Brain microvascular endothelial cell (primary cell): Measurements from ENCODE around the gene IFITM10.

ENCODE experiments used
- DNase-seq: peaks from one replicate; pipeline ENCODE4 v3.0.0-alpha.2; 2020
- H3K27ac ChIP-seq: fragments of 250-450 bp; sonication (Bioruptor Pico); 2 replicates; pipeline ENCODE4 v1.5.1; 2020; ENCODE audit warnings: mild to moderate bottlenecking, moderate library complexity
- H3K27me3 ChIP-seq: fragments of 250-450 bp; sonication (Bioruptor Pico); replicated peaks from 2 replicates; pipeline ENCODE4 v1.5.1; 2020; ENCODE audit warnings: mild to moderate bottlenecking
- H3K36me3 ChIP-seq: fragments of 250-450 bp; sonication (Bioruptor Pico); replicated peaks from 2 replicates; pipeline ENCODE4 v1.5.1; 2020; ENCODE audit warnings: mild to moderate bottlenecking
- H3K4me3 ChIP-seq: 2 replicates; pipeline ENCODE4 v1.5.1; 2011; ENCODE audit warnings: low read depth, mild to moderate bottlenecking, control low read depth, low read length, moderate library complexity
- CTCF ChIP-seq: IDR thresholded peaks from 2 replicates; pipeline ENCODE4 v1.5.1; 2011; ENCODE audit warnings: low read depth, mild to moderate bottlenecking, moderate library complexity, low read length, control low read depth, inconsistent platforms; ENCODE audit errors: missing control alignments
- in situ Hi-C: cut with HindIII; loops from 2 replicates; pipeline ENCODE4 v1.10.0; 2017; ENCODE audit warnings: low sequenced_read_pairs, low pct_ligation_motif_present

IFITM10 gene

GRCh38 chr11:1746956-1747752 is 3.2 kb downstream of the IFITM10 start:
- TF ChIP-seq CTCF: no peak
- Histone ChIP-seq H3K27ac (no peak overlapping the region), H3K27me3 (no peaks in the 10 kb centered on the region), H3K4me3 (peak overlapping the region; percentile 70), H3K36me3 (peaks cover 5% of the 10 kb centered on the region)
- in situ Hi-C loops: no loop called here
- DNase-seq: no peak

- H3K4me3 ChIP-seq: no peak overlapping the region
- in situ Hi-C loops: no loop called here
- H3K27ac ChIP-seq: no peak overlapping the region
- H3K36me3 ChIP-seq: no peaks in the 10 kb centered on the region
- no peak for DNase-seq
- TF ChIP-seq CTCF: no peak
- no peaks in the 10 kb centered on the region for H3K27me3 ChIP-seq
These were observed 3.9 kb downstream of the IFITM10 start for GRCh38 chr11:1746511-1746931.

- in situ Hi-C loops: no loop called here
- Histone ChIP-seq H3K27me3 (no peaks in the 10 kb centered on the region), H3K27ac (no peak overlapping the region), H3K4me3 (no peak overlapping the region), H3K36me3 (no peaks in the 10 kb centered on the region)
- DNase-seq: no peak
- no peak for TF ChIP-seq CTCF
These were observed 4.6 kb downstream of the IFITM10 start for GRCh38 chr11:1745701-1746320.

DNA sequence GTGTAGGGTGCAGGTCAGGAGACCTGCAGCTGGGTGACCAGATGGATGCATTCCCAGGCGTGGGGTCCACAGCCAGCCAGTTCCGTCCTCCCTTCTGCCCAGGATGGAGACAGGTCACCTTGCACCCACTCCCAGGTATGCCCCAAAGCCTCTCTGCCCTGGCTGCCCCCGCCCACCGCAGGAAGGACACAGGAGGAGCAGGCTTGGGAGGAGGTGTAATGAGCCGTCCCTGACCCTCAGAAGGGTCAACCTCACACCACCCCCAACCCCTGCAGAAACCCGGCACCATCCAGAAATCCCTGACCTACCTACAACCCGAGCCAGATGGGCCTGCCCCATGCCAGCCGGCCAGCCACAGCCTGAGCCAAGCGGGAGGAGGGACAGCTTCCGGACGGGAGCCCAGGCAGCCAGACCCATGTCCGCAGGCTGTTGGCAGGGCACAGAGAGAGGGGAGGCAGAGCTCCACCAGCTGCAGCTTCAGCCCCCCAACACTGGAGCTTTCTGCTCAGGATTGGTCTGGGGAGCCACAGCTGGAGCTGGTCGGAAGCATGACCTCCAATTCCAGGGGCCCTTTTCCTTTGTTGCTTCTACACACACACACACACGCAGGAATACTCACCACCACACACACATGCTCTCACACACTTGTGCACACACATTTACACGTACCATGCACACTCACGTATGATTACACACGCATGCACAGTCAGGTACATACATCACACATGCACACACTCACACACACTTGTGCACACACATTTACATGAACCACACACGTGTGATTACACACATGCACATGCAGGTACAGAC is 5.3 kb downstream of the IFITM10 start:
- Histone ChIP-seq H3K4me3 (no peak overlapping the region), H3K27me3 (no peaks in the 10 kb centered on the region), H3K36me3 (no peaks in the 10 kb centered on the region), H3K27ac (no peak overlapping the region)
- in situ Hi-C loops: no loop called here
- DNase-seq: no peak
- no peak for TF ChIP-seq CTCF

DNA sequence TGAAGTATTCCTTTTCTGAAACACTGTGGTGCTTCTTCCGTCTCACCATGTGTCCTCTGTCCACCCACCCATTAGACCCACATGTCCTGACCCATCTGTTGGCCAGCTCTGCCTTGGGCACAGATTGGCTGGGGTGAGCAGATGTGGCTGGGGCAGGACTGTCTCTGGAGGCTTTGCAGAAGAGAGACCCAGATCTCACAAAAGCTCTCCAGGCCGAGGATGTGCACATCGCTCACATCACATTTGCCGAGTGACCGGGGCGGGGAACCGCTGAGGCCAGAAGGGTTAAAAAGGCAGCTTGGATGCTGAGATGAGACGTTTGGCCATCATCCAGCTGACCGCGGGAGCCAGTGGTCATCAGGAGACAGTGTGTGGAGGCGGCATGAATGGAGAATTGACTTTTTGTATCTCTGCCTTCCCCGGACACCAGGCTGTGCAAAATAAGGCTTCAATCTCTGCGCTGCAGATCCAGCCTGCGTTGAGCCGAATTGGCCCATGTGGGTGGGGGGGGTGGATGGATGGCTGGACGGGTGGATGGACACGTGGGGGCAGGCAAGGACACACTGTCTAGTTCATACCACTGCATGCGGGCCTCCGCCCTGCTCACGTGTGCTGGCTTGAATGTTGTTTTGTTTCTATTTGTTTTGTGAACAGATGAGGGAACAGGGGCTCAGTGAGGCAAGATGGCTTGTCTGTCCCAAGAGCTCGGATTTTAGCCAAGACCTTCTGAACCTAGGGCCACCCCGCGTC is 6.1 kb downstream of the IFITM10 start:
- H3K27ac ChIP-seq: no peak overlapping the region
- peak; percentile 21 for TF ChIP-seq CTCF
- in situ Hi-C loops: no loop called here
- no peak for DNase-seq
- H3K27me3 ChIP-seq: no peaks in the 10 kb centered on the region
- H3K4me3 ChIP-seq: no peak overlapping the region
- no peaks in the 10 kb centered on the region for H3K36me3 ChIP-seq
